Right renal pelvis (tissue), 4 donors: Measurements from ENCODE around the gene DRICH1. TPM values are rescaled to one million over a fixed set of nuclear protein-coding genes. Genes with fewer than 3 reads are reported as not detected.
"Not testable (repeated sequence)": the region's sequence is repeated elsewhere in the genome, so short reads cannot be mapped to it uniquely, and the experiment has no call there.

Experiments used
- DNase-seq, 4 donors: peaks; one replicate each; pipeline ENCODE4 v3.0.0-alpha.2; 2013; ENCODE audit warnings: low read depth in 4 of 4, low spot score in 3 of 4, missing footprints in 1 of 4
- polyA plus RNA-seq, 4 donors: library from polyadenylated mRNA; unstranded; fragments of 120-200 nt; gene quantifications; one replicate each; pipeline ENCODE4 v1.2.1, GENCODE V29; 2013; ENCODE audit not compliant: insufficient read length in 4 of 4

Gene DRICH1
- polyA plus RNA-seq, result 1 to 10 TPM; 1.1 to 2.8 (median 2.3) TPM

GRCh38 chr22:23632178-23632577 lies at the start of gene DRICH1:
Gene DRICH1 (minus strand): TSS chr22:23632321. CDS start chr22:23632023, 298 bp downstream.
- DNase-seq, result no peak

DNA sequence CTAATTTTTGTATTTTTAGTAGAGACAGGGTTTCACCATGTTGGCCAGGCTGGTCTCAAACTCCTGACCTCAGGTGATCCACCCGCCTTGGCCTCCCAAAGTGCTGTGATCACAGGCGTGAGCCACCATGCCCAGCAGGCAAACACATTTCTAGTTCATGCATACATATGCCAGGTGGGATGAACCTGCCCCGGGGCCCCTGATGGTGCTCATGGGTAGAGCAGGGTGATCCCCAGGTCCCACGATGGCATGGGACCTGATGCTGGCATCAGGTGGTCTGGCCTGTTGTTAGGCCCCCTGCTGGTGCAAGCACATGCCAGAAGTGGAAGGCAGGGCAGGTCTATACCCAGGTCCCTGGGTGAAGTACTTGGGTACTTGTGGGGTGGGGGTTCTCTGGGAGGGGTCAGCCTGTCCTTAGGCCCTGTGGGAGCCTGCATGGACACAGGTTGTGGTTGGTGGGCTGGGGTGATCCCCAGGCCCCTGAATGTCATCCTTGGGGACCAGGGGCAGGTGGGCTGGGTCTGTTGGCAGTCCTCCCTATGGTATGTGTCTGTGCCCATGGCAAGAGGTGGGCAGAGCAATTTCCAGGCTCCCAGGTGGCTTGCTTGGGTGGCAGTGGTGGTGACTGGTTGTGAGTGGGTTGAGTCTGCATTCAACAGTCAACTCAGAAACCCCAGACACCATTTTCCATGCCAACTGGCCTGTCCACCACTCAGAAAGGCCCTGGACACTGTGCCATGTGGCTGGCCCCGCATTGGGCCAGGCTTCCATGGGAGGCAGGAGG lies 49.1 kb upstream of the DRICH1 start:
- DNase-seq, result no peak

DNA sequence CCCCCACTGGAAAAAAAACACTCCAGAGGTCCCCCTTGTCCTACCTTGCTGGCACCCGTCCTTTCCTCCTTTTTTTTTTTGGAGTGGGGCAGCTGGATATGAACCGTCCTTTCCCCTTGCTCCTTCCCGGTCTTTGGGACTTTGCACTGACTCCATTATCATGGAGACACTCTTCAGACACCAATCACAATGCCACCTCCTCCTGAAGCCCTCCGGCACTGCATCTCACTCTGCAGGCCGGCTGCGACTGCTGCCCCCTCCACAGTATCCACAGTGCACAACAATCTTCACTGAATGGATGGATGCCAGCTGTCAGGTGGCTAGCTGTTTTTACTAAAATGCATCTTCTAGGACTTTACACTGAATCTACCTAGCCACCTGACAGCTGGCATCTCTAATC lies 46.0 kb upstream of the DRICH1 start:
- DNase-seq, result no peak

DNA sequence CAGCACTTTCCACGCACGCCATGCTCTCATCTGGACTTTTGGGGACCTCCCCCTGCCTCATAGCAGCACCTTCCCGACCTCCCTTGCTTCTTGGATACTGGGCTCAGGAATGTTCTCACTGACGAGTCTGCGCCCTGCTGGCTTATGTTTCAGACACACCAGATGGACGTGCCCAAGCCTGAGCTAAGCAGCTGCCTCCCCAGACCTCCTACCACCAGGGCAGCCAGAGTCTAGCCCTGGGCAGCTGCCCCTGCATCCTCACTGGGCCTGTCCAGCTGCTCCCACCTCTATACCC lies 45.5 kb upstream of the DRICH1 start:
- DNase-seq, result no peak

- not testable (repeated sequence) for DNase-seq
Observed at GRCh38 chr22:23676841-23677700, 45.0 kb upstream of the DRICH1 start.

GRCh38 chr22:23675502-23676415 lies 43.6 kb upstream of the DRICH1 start:
- DNase-seq, result peak in 3 of 4 donors; percentile 3 to 36 (median 16)

DNA sequence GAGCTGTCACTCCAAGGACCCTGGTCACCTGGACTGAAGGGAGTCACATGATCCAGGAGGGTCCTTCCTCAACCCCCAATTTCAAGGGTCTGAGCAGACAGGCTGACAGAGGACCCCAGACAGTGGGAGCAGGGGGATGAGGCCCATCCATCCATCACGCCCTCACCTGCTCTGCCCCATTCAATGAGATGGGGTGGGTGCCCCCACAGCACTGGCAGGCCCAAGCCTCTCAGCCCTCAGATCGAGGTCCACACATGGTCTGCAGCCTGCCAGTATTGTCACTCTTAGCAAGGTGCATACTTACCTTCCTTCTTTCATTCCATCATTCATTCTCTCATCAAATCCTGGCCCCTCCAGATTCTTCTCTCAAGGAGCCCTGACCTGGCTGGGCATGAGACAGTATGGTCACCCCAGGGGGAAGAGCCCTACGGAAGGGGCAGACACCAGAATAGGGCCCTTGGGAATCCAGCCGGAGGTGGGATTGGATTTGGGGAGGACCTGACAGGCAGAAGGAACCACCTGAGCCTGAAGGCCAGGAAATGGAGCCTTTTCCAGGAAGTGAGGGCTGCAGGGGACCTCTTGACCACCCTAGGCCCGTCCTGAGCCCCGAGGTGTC lies 42.9 kb upstream of the DRICH1 start:
- not testable (repeated sequence) for DNase-seq

DNA sequence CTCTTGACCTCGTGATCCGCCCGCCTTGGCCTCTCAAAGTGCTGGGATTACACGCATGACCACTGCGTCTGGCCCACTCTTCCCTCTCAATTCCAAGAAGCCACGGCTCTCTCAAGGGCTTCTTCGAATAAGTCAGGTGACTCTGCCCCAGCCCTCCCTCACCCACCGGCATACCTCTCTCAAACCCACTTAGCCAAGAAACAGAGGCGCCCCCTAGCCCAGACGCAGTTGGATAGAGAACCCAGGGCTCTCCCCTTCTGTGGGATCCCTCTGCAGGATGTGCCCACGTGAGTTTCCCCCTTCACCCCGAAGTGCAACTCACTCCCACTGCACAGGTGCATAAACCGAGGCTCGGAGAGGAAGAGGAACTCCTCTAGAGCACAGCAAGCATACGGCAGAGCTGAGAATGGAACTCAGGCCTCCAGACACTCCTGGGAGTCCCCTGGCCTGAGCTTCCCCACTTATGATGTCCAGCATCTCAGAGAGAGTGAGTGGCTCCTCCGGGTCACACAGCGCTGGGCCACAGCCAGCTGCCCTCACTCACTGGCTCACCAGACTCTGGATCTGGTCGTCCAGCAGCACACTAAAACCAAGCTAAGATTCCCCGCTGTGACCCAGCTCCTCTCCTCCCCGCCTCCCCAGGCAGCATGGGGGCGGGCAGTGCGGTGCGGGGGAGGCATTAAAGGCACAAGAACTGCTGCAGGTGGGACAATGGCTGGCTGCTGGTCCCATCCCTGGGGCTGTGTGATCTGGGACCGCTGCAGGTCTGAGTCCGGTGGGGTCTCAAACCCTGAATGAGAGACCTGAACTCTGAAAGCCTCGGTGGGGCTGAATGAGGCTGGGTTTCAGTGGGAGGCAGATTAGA lies 41.9 kb upstream of the DRICH1 start:
- DNase-seq, result no peak

DNA sequence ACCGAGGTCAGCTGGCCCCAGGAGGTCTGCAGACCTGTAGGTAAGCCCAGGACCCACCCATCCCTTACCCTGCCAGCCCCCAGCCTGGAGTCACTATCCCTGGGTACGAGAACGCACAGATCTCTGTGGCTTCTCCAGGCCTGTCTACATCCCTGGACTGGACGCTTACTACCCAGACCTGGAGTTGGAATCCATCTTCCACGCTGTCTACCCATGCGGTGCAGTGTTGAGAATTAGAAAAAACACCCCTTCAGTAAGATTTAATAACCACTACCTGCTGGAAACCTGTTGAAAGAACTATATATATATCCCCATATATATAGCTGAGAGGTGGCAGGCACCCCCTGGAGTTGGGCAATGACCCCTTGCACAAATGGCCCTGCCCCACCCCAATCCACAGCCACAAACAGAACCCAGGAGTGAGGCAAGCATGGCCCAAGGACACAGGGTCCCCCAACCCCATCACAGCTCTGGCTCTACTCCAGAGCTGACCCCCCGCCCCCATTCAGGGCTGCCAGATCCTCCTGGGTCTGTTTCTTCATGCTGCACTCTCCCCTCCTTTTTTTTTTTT lies 41.0 kb upstream of the DRICH1 start:
- DNase-seq, result no peak

GRCh38 chr22:23672307-23673049 lies 40.4 kb upstream of the DRICH1 start:
- DNase-seq, result not testable (repeated sequence)

GRCh38 chr22:23671387-23671786 lies 39.3 kb upstream of the DRICH1 start:
- DNase-seq, result not testable (repeated sequence)

- no peak for DNase-seq
Observed at GRCh38 chr22:23670378-23671295, 38.5 kb upstream of the DRICH1 start.

DNA sequence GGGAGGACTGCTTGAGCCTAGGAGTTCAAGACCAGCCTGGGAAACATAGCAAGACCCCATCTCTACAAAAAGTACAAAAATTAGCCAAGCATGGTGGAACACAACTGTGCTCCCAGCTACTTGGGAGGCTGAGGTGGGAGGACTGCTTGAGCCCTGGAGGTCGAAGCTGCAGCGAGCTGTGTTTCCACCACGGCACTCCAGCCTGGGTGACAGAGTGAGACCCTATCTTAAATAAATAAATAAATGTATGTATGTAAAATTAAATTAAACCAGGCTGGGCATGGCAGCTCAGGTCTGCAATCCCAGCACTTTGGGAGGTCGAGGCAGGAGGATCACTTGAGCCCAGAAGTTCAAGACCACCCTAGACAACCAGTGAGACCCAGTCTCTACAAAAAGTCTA lies 28.3 kb upstream of the DRICH1 start:
- DNase-seq, result not testable (repeated sequence)

- no peak for DNase-seq
Observed at GRCh38 chr22:23657727-23658126, 25.6 kb upstream of the DRICH1 start.

GRCh38 chr22:23655891-23656475 lies 23.9 kb upstream of the DRICH1 start:
- no peak for DNase-seq

GRCh38 chr22:23652711-23653110 lies 20.6 kb upstream of the DRICH1 start:
- no peak for DNase-seq

DNA sequence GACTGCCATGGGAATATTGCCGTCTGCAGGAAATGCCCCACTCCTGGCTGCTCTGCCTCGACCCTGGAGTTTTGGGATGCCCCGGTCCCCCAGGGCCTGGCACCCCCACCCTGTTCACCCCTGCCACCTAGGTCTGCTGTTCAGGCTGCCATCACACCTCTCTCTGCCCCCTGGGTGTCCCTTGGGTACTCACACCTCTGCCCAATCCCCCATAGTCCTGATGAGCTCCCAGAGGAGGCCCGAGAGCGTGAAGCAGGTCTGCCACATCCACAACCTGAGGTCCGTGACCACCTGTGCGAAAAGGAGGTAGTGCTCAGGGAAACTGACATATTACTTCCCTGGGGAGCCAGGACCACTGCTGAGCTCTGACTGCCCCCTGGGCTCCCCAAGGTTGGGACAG lies 20.2 kb upstream of the DRICH1 start:
- no peak for DNase-seq
